GM20431 (cell line): ENCODE data around the gene POLD3.
"Not testable (repeated sequence)": the region's sequence is repeated elsewhere in the genome, so short reads cannot be mapped to it uniquely, and the experiment has no call there.

Experiments used
- in situ Hi-C: fragments of 300-500 bp; cut with MseI, MboI; formaldehyde crosslinking; loops from one replicate; pipeline ENCODE4 v1.15.0; 2020; ENCODE audit warnings: low sequenced_read_pairs; ENCODE audit not compliant: unreplicated experiment

POLD3 gene

GRCh38 chr11:74579577-74580270 is 12.7 kb upstream of the POLD3 start:
- in situ Hi-C loops, result no loop called here

GRCh38 chr11:74581954-74582547 is 10.3 kb upstream of the POLD3 start:
- in situ Hi-C loops, result no loop called here

- in situ Hi-C loops, result no loop called here
Observed at GRCh38 chr11:74583024-74583624, 9.3 kb upstream of the POLD3 start.

- in situ Hi-C loops, result not testable (repeated sequence)
Observed at GRCh38 chr11:74590492-74590891, 1.9 kb upstream of the POLD3 start.

- in situ Hi-C loops, result no loop called here
Observed at GRCh38 chr11:74592063-74592440, 330 bp upstream of the POLD3 start.

GRCh38 chr11:74593463-74593862 is 1.1 kb downstream of the POLD3 start:
- in situ Hi-C loops, result no loop called here

- in situ Hi-C loops, result no loop called here
Observed at GRCh38 chr11:74602637-74603556, 10.5 kb downstream of the POLD3 start.

- in situ Hi-C loops, result no loop called here
Observed at GRCh38 chr11:74603845-74604244, 11.5 kb downstream of the POLD3 start.

GRCh38 chr11:74604311-74604710 is 11.9 kb downstream of the POLD3 start:
- in situ Hi-C loops, result no loop called here

GRCh38 chr11:74605403-74605802 is 13.0 kb downstream of the POLD3 start:
- in situ Hi-C loops, result no loop called here

GRCh38 chr11:74608431-74608830 is 16.0 kb downstream of the POLD3 start:
- in situ Hi-C loops, result no loop called here

GRCh38 chr11:74611369-74611861 is 19.0 kb downstream of the POLD3 start:
- in situ Hi-C loops, result no loop called here

- in situ Hi-C loops, result no loop called here
Observed at GRCh38 chr11:74612877-74613276, 20.5 kb downstream of the POLD3 start.

- in situ Hi-C loops, result no loop called here
Observed at GRCh38 chr11:74615311-74615710, 22.9 kb downstream of the POLD3 start.

- in situ Hi-C loops, result no loop called here
Observed at GRCh38 chr11:74615988-74616387, 23.6 kb downstream of the POLD3 start.

- in situ Hi-C loops, result no loop called here
Observed at GRCh38 chr11:74620531-74620930, 28.1 kb downstream of the POLD3 start.

GRCh38 chr11:74626130-74626529 is 33.7 kb downstream of the POLD3 start:
- in situ Hi-C loops, result no loop called here

GRCh38 chr11:74626604-74627003 is 34.2 kb downstream of the POLD3 start:
- in situ Hi-C loops, result no loop called here

- in situ Hi-C loops, result no loop called here
Observed at GRCh38 chr11:74627381-74627780, 35.0 kb downstream of the POLD3 start.

GRCh38 chr11:74630043-74630442 is 37.7 kb downstream of the POLD3 start:
- in situ Hi-C loops, result no loop called here
